Pulmonary artery endothelial cell (primary cell): Measurements from ENCODE around the gene CYP46A1. TPM values are rescaled to one million over a fixed set of nuclear protein-coding genes. Genes with fewer than 3 reads are reported as not detected.

Experiments
- DNase-seq: peaks from one replicate; pipeline ENCODE4 v3.0.0-alpha.2; 2011; ENCODE audit warnings: low read depth, low spot score
- total RNA-seq: library from RNA; depleted of rRNA; stranded (reverse); fragments of >200 nt; gene quantifications from 2 replicates; pipeline ENCODE4 v1.2.3, GENCODE V29; 2014

CYP46A1 gene
- total RNA-seq, 1 donor from 2014 or later = under 0.01 TPM

GRCh38 chr14:99708449-99708848 is 24.4 kb downstream of the CYP46A1 start:
- no peak for DNase-seq

GRCh38 chr14:99713972-99714371 is 29.9 kb downstream of the CYP46A1 start:
- DNase-seq = no peak

GRCh38 chr14:99715266-99716000 is 31.3 kb downstream of the CYP46A1 start:
- DNase-seq = no peak

- DNase-seq = no peak
Observed at GRCh38 chr14:99716091-99716849, 32.2 kb downstream of the CYP46A1 start.

GRCh38 chr14:99716850-99717681 is 33.0 kb downstream of the CYP46A1 start:
- no peak for DNase-seq

- no peak for DNase-seq
Observed at GRCh38 chr14:99717682-99718013, 33.5 kb downstream of the CYP46A1 start.

GRCh38 chr14:99718031-99718810 is 34.1 kb downstream of the CYP46A1 start:
- DNase-seq = no peak

- no peak for DNase-seq
Observed at GRCh38 chr14:99718811-99719192, 34.7 kb downstream of the CYP46A1 start.

GRCh38 chr14:99720941-99721791 is 37.1 kb downstream of the CYP46A1 start:
- DNase-seq = no peak

GRCh38 chr14:99721792-99722516 is 37.9 kb downstream of the CYP46A1 start:
- DNase-seq = no peak

- DNase-seq = no peak
Observed at GRCh38 chr14:99722741-99723140, 38.6 kb downstream of the CYP46A1 start.

GRCh38 chr14:99724196-99724891 is 40.2 kb downstream of the CYP46A1 start:
- no peak for DNase-seq

- DNase-seq = no peak
Observed at GRCh38 chr14:99724939-99725773, 41.1 kb downstream of the CYP46A1 start.

- no peak for DNase-seq
Observed at GRCh38 chr14:99725774-99726537, 41.9 kb downstream of the CYP46A1 start.

GRCh38 chr14:99726538-99727095 is 42.5 kb downstream of the CYP46A1 start:
- DNase-seq = no peak

GRCh38 chr14:99727096-99727870 is 43.2 kb downstream of the CYP46A1 start:
- DNase-seq = no peak
